DMS 273 (cell line): Measurements from ENCODE around the gene GRIP2.
"Not testable (repeated sequence)": the region's sequence is repeated elsewhere in the genome, so short reads cannot be mapped to it uniquely, and the experiment has no call there.

Source experiments
- DNase-seq: peaks from one replicate; lab custom pipeline; 2025; ENCODE audit not compliant: unreplicated experiment; lab: John Stamatoyannopoulos, UW

The GRIP2 gene

DNA sequence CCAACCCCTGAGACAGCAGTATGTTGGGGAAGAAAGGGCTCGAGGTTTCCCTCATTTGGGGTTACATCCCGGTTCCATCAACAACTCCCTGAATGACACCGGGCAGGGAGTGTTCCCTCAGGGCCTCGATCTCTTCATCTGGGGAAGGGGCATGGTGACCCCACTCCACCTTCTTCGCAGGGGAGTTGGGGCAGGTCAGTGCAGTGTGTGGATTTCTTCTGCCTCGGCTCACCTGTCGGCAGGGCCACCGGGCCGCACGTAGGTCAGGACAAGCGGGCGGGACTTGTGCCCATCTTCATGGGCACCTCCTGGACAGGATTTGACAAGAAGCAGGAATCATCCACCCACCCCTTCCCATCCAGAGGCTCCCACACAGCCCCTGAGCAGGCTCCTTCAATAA lies 17.4 kb downstream of the GRIP2 start:
- no peak for DNase-seq

DNA sequence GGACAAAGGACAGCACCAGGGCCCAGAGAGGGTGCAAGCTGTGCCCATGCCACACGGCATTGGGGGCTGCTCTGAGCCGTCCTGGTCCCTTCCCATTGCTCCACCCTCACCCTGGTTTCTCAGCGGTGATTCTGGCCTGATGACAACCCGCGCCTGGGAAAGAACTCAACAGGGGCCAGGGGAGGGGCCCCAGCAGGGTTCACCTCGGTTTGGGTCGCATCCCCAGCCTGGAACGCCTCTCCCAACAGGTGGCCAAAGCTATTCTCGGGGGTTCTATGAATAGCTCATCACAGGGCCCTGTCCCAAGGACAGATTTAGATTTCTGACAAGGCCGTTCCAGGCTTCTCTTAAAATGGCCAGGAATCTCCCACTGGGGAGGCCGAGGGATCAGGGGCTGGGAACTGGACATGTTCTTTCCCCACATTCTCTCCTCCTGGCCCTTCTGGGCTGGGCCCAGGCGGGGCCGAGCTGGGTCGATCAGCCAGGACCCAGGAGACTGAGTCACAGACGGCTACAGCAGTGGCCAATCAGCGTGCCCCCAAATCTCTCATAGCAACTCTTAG lies 17.9 kb downstream of the GRIP2 start:
- DNase-seq, result no peak

DNA sequence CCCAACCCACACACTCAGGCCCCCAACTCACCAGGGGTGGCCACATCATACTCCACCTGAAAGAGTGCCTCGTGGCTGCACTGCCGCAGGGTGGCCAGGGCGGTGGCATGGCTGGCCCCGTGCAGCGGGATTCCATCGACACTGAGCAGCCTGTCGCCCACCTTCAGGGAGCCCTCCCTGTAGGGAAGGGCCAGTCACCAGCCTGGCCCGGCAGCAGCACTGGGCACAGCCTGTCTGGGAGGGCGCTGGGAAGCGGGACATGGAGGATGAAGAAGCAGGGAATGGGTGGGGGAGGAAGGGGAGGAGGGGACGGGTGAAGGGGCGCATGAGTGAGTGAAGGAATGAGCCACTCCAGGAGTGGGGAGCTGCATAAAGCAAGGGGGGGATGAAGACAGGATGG lies 18.5 kb downstream of the GRIP2 start:
- DNase-seq, result no peak

- DNase-seq, result no peak
Measured at GRCh38 chr3:14520967-14521366, 19.2 kb downstream of the GRIP2 start.

GRCh38 chr3:14520149-14520548 lies 20.0 kb downstream of the GRIP2 start:
- no peak for DNase-seq

DNA sequence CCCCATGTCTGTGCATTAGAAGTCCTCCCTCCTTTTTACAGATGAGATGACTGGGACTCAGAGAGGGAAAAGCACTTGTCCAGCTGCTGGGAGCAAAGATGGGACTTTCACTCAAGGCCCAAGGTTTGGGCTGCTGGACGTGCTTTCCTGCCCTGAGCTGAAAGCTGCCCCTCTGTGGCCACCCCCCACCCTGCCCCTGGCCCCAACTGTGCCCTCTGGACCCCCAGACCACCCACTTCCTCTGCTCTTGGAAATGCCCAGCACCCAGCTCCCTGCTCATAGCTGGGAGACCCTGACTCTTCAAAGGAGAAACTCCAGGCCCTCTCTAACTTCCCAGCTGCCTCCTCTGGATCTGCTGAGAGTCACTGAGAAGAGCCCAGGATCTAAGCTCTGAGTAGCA lies 20.7 kb downstream of the GRIP2 start:
- no peak for DNase-seq

DNA sequence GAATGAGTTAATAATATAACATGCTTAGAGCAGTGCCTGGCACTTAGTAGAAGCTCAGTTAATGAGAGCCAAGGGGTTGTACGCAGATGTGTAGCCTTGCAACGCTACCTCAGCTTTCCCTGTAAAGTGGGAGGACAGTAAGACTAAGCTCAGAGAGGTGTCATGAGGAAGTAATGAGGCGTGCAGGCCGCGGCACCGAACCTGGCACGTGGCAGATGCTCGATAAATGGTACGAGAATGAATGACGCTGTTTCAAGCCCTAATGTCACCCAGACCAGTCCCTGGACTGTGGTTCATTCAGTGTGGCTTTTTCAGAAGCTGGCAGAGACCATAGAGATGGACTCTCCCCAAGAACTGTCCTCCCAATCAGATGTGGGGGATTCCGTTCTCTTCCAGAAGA lies 21.2 kb downstream of the GRIP2 start:
- DNase-seq, result no peak

GRCh38 chr3:14518432-14518802 lies 21.7 kb downstream of the GRIP2 start:
- DNase-seq, result no peak

DNA sequence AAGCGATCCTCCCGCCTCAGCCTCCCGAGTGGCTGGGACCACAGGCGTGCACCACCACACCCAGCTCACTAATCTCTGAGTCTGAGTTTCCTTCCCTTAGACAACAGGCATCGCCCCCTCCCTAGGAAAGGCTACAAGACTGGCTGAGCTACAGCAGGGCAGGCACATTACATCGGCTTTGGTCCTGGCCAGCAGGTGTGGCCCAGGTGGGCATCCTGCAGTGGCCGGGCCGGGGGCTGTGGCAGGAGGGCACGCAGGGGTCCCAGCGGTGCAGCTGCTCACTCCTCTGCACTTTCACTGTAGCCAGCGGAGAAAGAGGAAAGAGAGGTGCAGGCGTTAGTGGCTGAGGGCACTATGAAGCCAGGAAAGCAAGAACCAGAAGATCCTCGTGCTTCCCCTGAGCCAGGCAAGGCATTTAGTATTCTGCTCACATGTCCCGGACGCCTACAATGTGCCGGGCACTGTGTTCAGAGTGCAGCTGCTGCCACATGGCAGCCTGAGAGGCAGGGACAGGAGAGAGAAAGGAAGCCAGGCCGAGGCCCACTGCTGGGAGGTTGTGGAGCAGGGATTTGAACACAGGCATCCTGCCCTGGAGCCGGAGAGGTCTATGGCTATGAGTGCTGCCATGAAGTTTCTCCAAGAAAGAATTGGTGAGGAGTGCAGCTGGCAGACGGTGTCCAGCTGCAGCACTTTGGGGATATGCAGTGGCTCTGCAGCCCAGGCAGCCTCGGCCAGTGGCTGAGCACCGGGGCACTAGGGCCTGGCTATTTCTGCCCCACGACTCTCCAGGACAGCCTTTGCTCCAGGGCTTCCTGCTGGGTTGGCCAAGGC lies 22.3 kb downstream of the GRIP2 start:
- DNase-seq, result no peak

DNA sequence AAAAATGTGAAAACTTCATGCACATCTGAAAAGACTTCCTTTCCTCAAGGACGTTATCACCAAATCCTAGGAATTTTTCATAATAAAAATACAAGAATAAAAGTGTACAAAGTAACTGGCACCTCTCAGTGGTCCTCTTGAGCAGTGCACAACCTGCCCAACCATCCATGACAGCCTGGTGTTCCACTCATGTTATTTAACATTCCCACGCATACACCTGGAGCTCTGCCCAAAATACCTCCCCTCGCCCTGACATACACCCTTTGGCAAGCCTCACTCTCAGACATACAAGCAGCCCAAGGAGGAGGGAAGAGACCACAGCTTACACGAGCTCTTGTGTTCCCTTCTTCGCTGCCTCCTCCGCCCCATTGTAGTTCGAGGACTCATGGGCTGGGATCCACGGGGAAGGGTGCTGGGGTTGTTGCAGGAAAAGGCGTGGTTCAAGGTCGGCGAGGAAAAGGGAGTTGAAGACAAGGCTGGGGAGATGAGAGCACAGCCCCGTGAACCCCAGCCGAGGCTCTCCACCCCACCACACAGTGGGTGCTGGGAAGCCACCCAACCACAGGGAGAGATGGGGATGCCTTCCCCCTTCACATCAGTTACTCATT lies 23.3 kb downstream of the GRIP2 start:
- DNase-seq, result no peak

DNA sequence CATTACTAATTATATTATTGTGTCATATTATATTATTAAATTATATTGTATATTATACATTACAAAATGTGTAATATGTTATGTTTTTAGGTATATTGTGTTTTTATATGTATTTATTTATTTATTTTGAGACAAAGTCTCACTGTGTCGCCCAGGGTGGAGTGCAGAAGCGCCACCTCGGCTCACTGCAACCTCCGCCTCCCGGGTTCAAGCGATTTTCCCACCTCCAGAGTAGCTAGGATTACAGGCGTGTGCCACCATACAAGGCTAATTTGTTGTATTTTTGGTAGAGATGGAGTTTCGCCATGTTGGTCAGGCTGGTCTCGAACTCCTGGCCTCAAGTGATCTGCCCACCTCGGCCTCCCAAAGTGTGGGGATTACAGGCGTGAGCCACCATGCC lies 24.6 kb downstream of the GRIP2 start:
- not testable (repeated sequence) for DNase-seq

GRCh38 chr3:14514323-14514720 lies 25.8 kb downstream of the GRIP2 start:
- DNase-seq, result no peak

- no peak for DNase-seq
Measured at GRCh38 chr3:14513566-14514322, 26.4 kb downstream of the GRIP2 start.

DNA sequence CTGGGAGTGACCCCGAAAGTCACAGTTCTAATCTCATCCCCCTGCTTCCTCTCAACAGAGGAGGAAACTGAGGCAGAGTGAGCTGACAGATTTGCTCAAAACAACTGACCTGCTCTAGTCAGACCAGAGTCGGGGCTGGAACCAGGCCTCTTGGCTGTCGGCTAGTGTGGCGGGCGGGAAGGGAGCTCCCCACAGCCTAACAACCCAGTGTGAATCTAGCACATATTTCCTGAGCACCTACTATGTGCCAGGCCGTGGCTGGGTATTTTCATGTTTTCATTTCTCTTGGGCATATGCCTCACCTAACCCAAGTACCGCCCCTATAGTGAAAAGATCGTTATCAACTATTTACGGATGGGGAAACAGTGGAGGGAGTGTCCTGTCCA lies 27.2 kb downstream of the GRIP2 start:
- no peak for DNase-seq

DNA sequence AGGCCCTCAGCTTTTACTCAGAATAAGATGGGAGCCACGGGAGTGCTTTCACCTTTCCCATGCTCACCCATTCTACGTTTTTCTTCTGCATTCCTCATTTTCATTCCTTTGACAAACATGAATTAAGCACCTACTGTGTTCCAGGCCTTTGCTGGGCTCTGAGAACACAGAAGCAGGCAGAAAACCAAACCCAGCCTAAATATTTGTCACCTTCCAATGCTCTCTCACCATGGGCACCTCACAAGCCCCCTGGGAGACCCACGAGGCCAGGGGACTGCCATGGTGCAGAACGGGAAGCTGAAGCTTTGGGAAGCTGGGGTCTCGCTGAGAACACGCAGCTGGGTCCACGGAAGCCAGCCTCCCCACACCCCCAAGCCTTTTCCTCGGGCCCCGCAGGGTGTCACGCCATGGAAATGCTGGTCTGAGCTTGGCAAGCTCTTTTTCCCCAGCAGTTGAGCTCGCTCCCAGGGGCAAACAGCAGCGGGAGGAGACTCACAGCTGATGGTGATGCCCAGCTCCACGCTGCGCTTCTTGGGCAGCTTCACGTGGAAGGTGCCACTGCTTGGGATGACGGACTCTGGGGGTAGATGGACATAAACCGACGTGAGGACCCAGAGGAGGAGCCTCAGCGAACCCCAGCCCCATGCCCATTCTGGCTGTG lies 27.7 kb downstream of the GRIP2 start:
- DNase-seq, result no peak

GRCh38 chr3:14511623-14512280 lies 28.4 kb downstream of the GRIP2 start:
- no peak for DNase-seq

GRCh38 chr3:14510838-14511622 lies 29.1 kb downstream of the GRIP2 start:
- no peak for DNase-seq

- DNase-seq, result no peak
Measured at GRCh38 chr3:14509796-14510100, 30.4 kb downstream of the GRIP2 start.

- peak; percentile 79 for DNase-seq
Measured at GRCh38 chr3:14508966-14509795, 31.0 kb downstream of the GRIP2 start.
